ENCODE results near the gene NTM. TPM values are rescaled to one million over a fixed set of nuclear protein-coding genes. Genes with fewer than 3 reads are reported as not detected.

The NTM gene
- total RNA-seq, 8 experiments from 2014 or later: 0.80 to 169 (median 18.6) TPM

GRCh38 chr11:132161403-132162078, 791.1 kb downstream of the NTM start:
- no peak for ATAC-seq (replicated peaks in 6 of 8)
- in situ Hi-C loops (cut with MboI; ENCODE audit: low pct_unique_long_range_greater_than_20kb in 2 of 9, low sequenced_read_pairs in 9 of 9, unreplicated experiment in 9 of 9): no loop called here
- Histone ChIP-seq H3K4me1 (replicated peaks in 1 of 2) (peaks cover 4 to 8% of the 10 kb centered on the region in 2 donors), H3K27ac (no peak overlapping the region), H3K4me3 (no peak overlapping the region)
- 66 to 96% (median 87%) methylated on average over 3 to 24 of the region's 26 CpGs; no CpG with 5 or more reads in 1 of the 10 experiments for WGBS, 10 experiments

- ATAC-seq (replicated peaks in 6 of 8): peak in 5 of 8 experiments; percentile 28 to 82 (median 58)
- Histone ChIP-seq H3K27ac (no peak overlapping the region), H3K4me3 (no peak overlapping the region), H3K4me1 (replicated peaks in 1 of 2) (peaks cover 7 to 38% of the 10 kb centered on the region in 2 donors)
- WGBS, 10 experiments: 24 to 80% (median 65%) methylated on average over 1 to 3 of the region's 3 CpGs; no CpG with 5 or more reads in 1 of the 10 experiments
- in situ Hi-C loops (cut with MboI; ENCODE audit: low pct_unique_long_range_greater_than_20kb in 2 of 9, low sequenced_read_pairs in 9 of 9, unreplicated experiment in 9 of 9): no loop called here
Observed at GRCh38 chr11:132168344-132168981, 798.0 kb downstream of the NTM start.

- 25 to 93% (median 75%) methylated on average over 1 to 6 of the region's 6 CpGs; no CpG with 5 or more reads in 3 of the 10 experiments for WGBS, 10 experiments
- no peak for ATAC-seq (replicated peaks in 6 of 8)
- H3K4me3 ChIP-seq: no peak overlapping the region
- H3K4me1 ChIP-seq (replicated peaks in 1 of 2): peaks cover 7 to 58% of the 10 kb centered on the region in 2 donors
- in situ Hi-C loops (cut with MboI; ENCODE audit: low pct_unique_long_range_greater_than_20kb in 2 of 9, low sequenced_read_pairs in 9 of 9, unreplicated experiment in 9 of 9): no loop called here
- H3K27ac ChIP-seq: no peak overlapping the region
Observed at GRCh38 chr11:132171031-132171430, 800.6 kb downstream of the NTM start.

GRCh38 chr11:132174362-132175255, 804.2 kb downstream of the NTM start:
- in situ Hi-C loops (cut with MboI; ENCODE audit: low pct_unique_long_range_greater_than_20kb in 2 of 9, low sequenced_read_pairs in 9 of 9, unreplicated experiment in 9 of 9): no loop called here
- peak in 5 of 8 experiments; percentile 64 to 90 (median 83) for ATAC-seq (replicated peaks in 6 of 8)
- H3K4me1 ChIP-seq (replicated peaks in 1 of 2): peaks cover 0 to 34% of the 10 kb centered on the region in 2 donors
- peak overlapping the region in 2 of 5 donors; percentile 5 to 21 for H3K4me3 ChIP-seq
- H3K27ac ChIP-seq: peak overlapping the region in 1 of 2 donors; percentile 60
- 3 to 54% (median 40%) methylated on average over 1 to 15 of the region's 15 CpGs; no CpG with 5 or more reads in 1 of the 10 experiments for WGBS, 10 experiments

GRCh38 chr11:132177106-132177505, 806.7 kb downstream of the NTM start:
- in situ Hi-C loops (cut with MboI; ENCODE audit: low pct_unique_long_range_greater_than_20kb in 2 of 9, low sequenced_read_pairs in 9 of 9, unreplicated experiment in 9 of 9): no loop called here
- Histone ChIP-seq H3K4me1 (replicated peaks in 1 of 2) (peaks cover 0 to 33% of the 10 kb centered on the region in 2 donors), H3K27ac (no peak overlapping the region), H3K4me3 (no peak overlapping the region)
- 0 to 25% (median 5%) methylated on average over 1 of the region's 1 CpG; no CpG with 5 or more reads in 4 of the 10 experiments for WGBS, 10 experiments
- ATAC-seq (replicated peaks in 6 of 8): peak in 3 of 8 experiments; percentile 23 to 54 (median 47)

GRCh38 chr11:132184079-132184478, 813.7 kb downstream of the NTM start:
- no peak overlapping the region for H3K27ac ChIP-seq
- H3K4me1 ChIP-seq (replicated peaks in 1 of 2): peaks cover 5 to 21% of the 10 kb centered on the region in 2 donors
- 0 to 100% (median 64%) methylated on average over 1 to 3 of the region's 4 CpGs; no CpG with 5 or more reads in 2 of the 10 experiments for WGBS, 10 experiments
- ATAC-seq (replicated peaks in 6 of 8): no peak
- no peak overlapping the region for H3K4me3 ChIP-seq
- in situ Hi-C loops (cut with MboI; ENCODE audit: low pct_unique_long_range_greater_than_20kb in 2 of 9, low sequenced_read_pairs in 9 of 9, unreplicated experiment in 9 of 9): no loop called here

GRCh38 chr11:132185726-132186592, 815.5 kb downstream of the NTM start:
- no peak overlapping the region for H3K4me3 ChIP-seq
- ATAC-seq (replicated peaks in 6 of 8): no peak
- peaks cover 10 to 29% of the 10 kb centered on the region in 2 donors for H3K4me1 ChIP-seq (replicated peaks in 1 of 2)
- H3K27ac ChIP-seq: no peak overlapping the region
- WGBS, 10 experiments: 43 to 72% (median 54%) methylated on average over 4 to 12 of the region's 12 CpGs; no CpG with 5 or more reads in 1 of the 10 experiments
- in situ Hi-C loops (cut with MboI; ENCODE audit: low pct_unique_long_range_greater_than_20kb in 2 of 9, low sequenced_read_pairs in 9 of 9, unreplicated experiment in 9 of 9): no loop called here

GRCh38 chr11:132186699-132187098, 816.3 kb downstream of the NTM start:
- no peak overlapping the region for H3K4me3 ChIP-seq
- no peak overlapping the region for H3K27ac ChIP-seq
- WGBS, 10 experiments: 52 to 100% (median 78%) methylated on average over 1 to 6 of the region's 6 CpGs; no CpG with 5 or more reads in 2 of the 10 experiments
- peaks cover 10 to 29% of the 10 kb centered on the region in 2 donors for H3K4me1 ChIP-seq (replicated peaks in 1 of 2)
- in situ Hi-C loops (cut with MboI; ENCODE audit: low pct_unique_long_range_greater_than_20kb in 2 of 9, low sequenced_read_pairs in 9 of 9, unreplicated experiment in 9 of 9): no loop called here
- no peak for ATAC-seq (replicated peaks in 6 of 8)

GRCh38 chr11:132187386-132187785, 817.0 kb downstream of the NTM start:
- Histone ChIP-seq H3K27ac (no peak overlapping the region), H3K4me1 (replicated peaks in 1 of 2) (peaks cover 10 to 29% of the 10 kb centered on the region in 2 donors), H3K4me3 (no peak overlapping the region)
- ATAC-seq (replicated peaks in 6 of 8): peak in 2 of 8 experiments; percentile 32 to 42
- in situ Hi-C loops (cut with MboI; ENCODE audit: low pct_unique_long_range_greater_than_20kb in 2 of 9, low sequenced_read_pairs in 9 of 9, unreplicated experiment in 9 of 9): no loop called here
- 66 to 100% (median 93%) methylated on average over 1 to 4 of the region's 4 CpGs; no CpG with 5 or more reads in 3 of the 10 experiments for WGBS, 10 experiments

GRCh38 chr11:132187814-132188213, 817.4 kb downstream of the NTM start:
- Histone ChIP-seq H3K4me1 (replicated peaks in 1 of 2) (peaks cover 10 to 29% of the 10 kb centered on the region in 2 donors), H3K27ac (no peak overlapping the region), H3K4me3 (no peak overlapping the region)
- ATAC-seq (replicated peaks in 6 of 8): no peak
- in situ Hi-C loops (cut with MboI; ENCODE audit: low pct_unique_long_range_greater_than_20kb in 2 of 9, low sequenced_read_pairs in 9 of 9, unreplicated experiment in 9 of 9): no loop called here
- 18 to 92% (median 63%) methylated on average over 2 to 4 of the region's 4 CpGs; no CpG with 5 or more reads in 4 of the 10 experiments for WGBS, 10 experiments

- Histone ChIP-seq H3K27ac (no peak overlapping the region), H3K4me1 (replicated peaks in 1 of 2) (no peaks in the 10 kb centered on the region), H3K4me3 (no peak overlapping the region)
- in situ Hi-C loops (cut with MboI; ENCODE audit: low pct_unique_long_range_greater_than_20kb in 2 of 9, low sequenced_read_pairs in 9 of 9, unreplicated experiment in 9 of 9): no loop called here
- no peak for ATAC-seq (replicated peaks in 6 of 8)
- 13 to 100% (median 88%) methylated on average over 1 of the region's 1 CpG; no CpG with 5 or more reads in 3 of the 10 experiments for WGBS, 10 experiments
Observed at GRCh38 chr11:132196928-132197327, 826.5 kb downstream of the NTM start.
